GM18873 (cell line): ENCODE data around the gene PER1.
"Not testable (repeated sequence)": the region's sequence is repeated elsewhere in the genome, so short reads cannot be mapped to it uniquely, and the experiment has no call there.

ENCODE experiments used
- ATAC-seq: cut with Tn5 transposase; IDR thresholded peaks from one replicate; pipeline ENCODE4 v1.9.1; 2021; ENCODE audit warnings: mild to moderate bottlenecking, moderate library complexity, moderate number of reproducible peaks; ENCODE audit not compliant: unreplicated experiment, low FRiP score

PER1 gene

GRCh38 chr17:8123695-8124349 lies 28.4 kb downstream of the PER1 start, which contains the start of gene HES7:
Gene HES7 (minus strand): TSS chr17:8124106. CDS start chr17:8124084, 22 bp downstream.
- no peak for ATAC-seq

GRCh38 chr17:8122924-8123694 lies 29.1 kb downstream of the PER1 start:
- no peak for ATAC-seq

GRCh38 chr17:8122422-8122923 lies 29.7 kb downstream of the PER1 start:
- ATAC-seq, result no peak

GRCh38 chr17:8121681-8122421 lies 30.4 kb downstream of the PER1 start:
- no peak for ATAC-seq

GRCh38 chr17:8121407-8121680 lies 30.9 kb downstream of the PER1 start:
- no peak for ATAC-seq

GRCh38 chr17:8120520-8121406 lies 31.4 kb downstream of the PER1 start:
- no peak for ATAC-seq

- no peak for ATAC-seq
Measured at GRCh38 chr17:8119581-8120519, 32.4 kb downstream of the PER1 start.

GRCh38 chr17:8118769-8119580 lies 33.2 kb downstream of the PER1 start:
- ATAC-seq, result no peak

GRCh38 chr17:8117980-8118768 lies 34.0 kb downstream of the PER1 start, which contains the start of gene ALOXE3:
Gene ALOXE3 (minus strand): TSS chr17:8118514. CDS start chr17:8117990, 524 bp downstream.
- ATAC-seq, result no peak

- ATAC-seq, result no peak
Measured at GRCh38 chr17:8117367-8117979, 34.7 kb downstream of the PER1 start.

GRCh38 chr17:8116776-8117175 lies 35.4 kb downstream of the PER1 start:
- ATAC-seq, result no peak

- no peak for ATAC-seq
Measured at GRCh38 chr17:8110907-8111306, 41.3 kb downstream of the PER1 start.

- ATAC-seq, result no peak
Measured at GRCh38 chr17:8110456-8110804, 41.8 kb downstream of the PER1 start.

- no peak for ATAC-seq
Measured at GRCh38 chr17:8109661-8110455, 42.3 kb downstream of the PER1 start.

GRCh38 chr17:8108972-8109660 lies 43.1 kb downstream of the PER1 start:
- ATAC-seq, result no peak

- ATAC-seq, result not testable (repeated sequence)
Measured at GRCh38 chr17:8106980-8107379, 45.2 kb downstream of the PER1 start.
